Activated naive CD4-positive, alpha-beta T cell treated with Interleukin-2 at 50 U/mL for 16 hours (primary cell): Measurements from ENCODE around the gene COX8C.
"Not testable (repeated sequence)": the region's sequence is repeated elsewhere in the genome, so short reads cannot be mapped to it uniquely, and the experiment has no call there.

Experiments used
- DNase-seq: peaks from one replicate; pipeline ENCODE4 v3.0.0-alpha.2; 2020

The COX8C gene

DNA sequence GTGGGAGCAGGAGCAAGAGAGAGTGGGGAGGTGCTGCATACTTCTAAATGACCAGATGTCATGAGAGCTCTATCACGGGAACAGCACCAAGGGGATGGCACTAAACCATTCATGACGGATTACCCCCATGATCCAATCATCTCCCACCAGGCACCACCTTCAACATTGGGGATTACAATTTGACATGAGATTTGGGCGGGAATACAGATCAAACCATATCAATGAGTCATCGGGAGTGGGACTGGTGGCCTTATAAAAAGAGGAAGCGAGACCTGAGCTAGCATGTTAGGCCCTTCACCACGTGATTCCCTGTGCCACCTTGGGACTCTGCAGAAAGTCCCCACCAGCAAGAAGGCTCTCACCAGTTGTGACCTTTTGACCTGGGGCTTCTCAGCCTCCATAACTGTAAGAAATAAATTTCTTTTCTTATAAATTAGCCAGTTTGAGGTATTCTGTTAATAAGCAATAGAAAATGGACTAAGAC is 28.7 kb downstream of the COX8C start:
- no peak for DNase-seq

DNA sequence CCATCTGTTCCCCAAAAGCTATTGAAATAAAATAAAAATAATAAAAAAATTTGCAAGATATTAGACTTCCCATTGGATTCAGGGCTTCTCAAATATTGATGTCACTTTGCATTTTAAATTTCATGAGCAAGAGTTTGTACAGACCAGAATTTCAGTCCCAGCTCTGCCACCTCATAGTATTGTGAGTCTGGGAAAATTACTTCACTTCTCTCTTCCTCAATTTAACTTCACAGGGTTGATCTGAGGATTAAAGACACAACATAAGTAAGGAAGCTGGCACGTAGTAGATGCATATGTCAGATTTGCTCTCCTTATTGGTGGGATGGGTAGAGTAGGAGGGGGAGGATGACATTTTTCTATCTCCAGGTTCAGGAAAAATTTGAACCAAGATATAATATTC is 32.8 kb downstream of the COX8C start:
- DNase-seq: no peak

GRCh38 chr14:93381644-93382043 is 34.7 kb downstream of the COX8C start:
- no peak for DNase-seq

GRCh38 chr14:93384256-93384655 is 37.3 kb downstream of the COX8C start:
- DNase-seq: not testable (repeated sequence)

DNA sequence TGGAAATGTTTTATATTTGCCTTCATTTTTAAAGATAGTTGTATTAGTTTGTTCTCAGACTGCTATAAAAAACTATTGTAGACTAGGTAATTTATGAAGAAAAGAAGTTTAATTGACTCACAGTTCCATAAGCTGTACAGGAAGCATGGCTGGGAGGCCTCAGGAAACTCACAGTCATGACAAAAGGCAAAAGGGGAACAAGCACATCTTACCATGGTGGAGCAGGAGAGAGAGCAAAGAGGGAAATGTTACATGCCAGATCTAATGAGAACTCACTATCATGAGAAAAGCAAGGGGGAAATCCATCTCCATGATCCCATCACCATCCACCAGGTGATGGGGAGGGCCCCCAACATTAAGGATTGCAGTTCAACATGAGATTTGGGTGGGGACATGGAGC is 48.2 kb downstream of the COX8C start:
- DNase-seq: no peak

GRCh38 chr14:93396456-93396855 is 49.5 kb downstream of the COX8C start:
- no peak for DNase-seq
